ENCODE data around the gene BTF3. TPM values are rescaled to one million over a fixed set of nuclear protein-coding genes. Genes with fewer than 3 reads are reported as not detected.

BTF3 gene
- total and polyA plus RNA-seq, 9 of the 15 experiments (the other 6 are each of a cell fraction or from before 2014, with no cell fraction given) = 534 to 1,637 (median 848) TPM

DNA sequence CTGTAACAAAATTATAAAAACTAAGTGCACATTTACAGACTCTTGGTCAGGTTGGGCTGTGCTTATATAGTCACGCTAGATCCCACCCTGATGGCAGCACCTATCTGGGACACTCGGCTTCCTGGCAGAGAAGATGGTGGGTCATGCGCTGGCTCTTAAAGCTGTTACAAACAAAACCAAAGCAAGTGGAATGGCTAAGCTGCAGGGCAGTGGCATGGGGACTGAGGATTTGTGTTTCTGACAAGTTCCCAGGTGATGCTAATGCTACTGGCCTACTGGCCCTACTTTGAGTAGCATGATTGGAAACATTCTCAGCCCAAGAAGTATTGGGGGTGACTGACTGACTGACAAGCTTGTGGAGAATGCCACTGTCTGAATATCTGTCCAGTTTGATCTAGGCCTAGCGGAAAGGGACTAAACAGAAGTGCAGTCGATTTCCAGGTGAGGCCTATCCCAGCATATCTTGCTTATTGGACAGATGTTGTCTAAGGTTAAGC, 8.3 kb downstream of the BTF3 start (continued):
- TF ChIP-seq, protein P1, sequence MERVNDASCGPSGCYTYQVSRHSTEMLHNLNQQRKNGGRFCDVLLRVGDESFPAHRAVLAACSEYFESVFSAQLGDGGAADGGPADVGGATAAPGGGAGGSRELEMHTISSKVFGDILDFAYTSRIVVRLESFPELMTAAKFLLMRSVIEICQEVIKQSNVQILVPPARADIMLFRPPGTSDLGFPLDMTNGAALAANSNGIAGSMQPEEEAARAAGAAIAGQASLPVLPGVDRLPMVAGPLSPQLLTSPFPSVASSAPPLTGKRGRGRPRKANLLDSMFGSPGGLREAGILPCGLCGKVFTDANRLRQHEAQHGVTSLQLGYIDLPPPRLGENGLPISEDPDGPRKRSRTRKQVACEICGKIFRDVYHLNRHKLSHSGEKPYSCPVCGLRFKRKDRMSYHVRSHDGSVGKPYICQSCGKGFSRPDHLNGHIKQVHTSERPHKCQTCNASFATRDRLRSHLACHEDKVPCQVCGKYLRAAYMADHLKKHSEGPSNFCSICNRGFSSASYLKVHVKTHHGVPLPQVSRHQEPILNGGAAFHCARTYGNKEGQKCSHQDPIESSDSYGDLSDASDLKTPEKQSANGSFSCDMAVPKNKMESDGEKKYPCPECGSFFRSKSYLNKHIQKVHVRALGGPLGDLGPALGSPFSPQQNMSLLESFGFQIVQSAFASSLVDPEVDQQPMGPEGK (CRISPR knock-in tag; IDR thresholded peaks at IDR 0.05; ENCODE audit: borderline replicate concordance) = no peak
- TF ChIP-seq POLR2A (conservative IDR thresholded peaks at IDR 0.05) (peak; percentile 58; the same call in 1 of the 2 replicates), ILF3 (IDR thresholded peaks at IDR 0.05; ENCODE audit: borderline replicate concordance) (0 out of 2 replicates have a peak, but pooled peaks have one; percentile 10), POLR2AphosphoS2 (IDR thresholded peaks at IDR 0.05; ENCODE audit: low read length) (peak; percentile 82), MCM7 (IDR thresholded peaks at IDR 0.05) (no peak), MAZ (CRISPR knock-in tag; conservative IDR thresholded peaks at IDR 0.05 in 1 of 2, IDR thresholded peaks at IDR 0.05 in 1 of 2) (no peak), GABPB1 (CRISPR knock-in tag; IDR thresholded peaks at IDR 0.05) (0 out of 2 replicates have a peak, but pooled peaks have one; percentile 22), POLR2B (IDR thresholded peaks at IDR 0.05; ENCODE audit: low read depth, partially characterized antibody) (peak; percentile 46), SMARCA5 (IDR thresholded peaks at IDR 0.05) (no peak)

DNA sequence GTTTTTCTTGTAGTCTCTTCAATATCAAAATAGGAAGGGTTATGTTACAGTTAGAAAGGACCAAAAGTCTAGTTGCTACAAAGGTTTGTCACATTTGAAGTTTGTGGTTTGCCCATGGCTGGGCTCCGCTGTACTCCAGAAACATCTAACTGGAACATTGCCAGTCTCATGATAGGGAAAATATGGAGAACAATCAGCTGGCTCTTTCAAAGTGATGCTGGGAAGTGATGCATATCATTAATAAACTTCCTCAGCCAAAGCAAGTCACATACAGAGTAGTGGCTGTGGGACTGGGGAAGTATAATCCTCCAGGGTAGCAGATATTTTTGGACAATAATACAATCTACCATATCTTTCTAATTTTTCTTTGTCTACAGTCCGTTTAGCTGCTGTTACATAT, 8.8 kb downstream of the BTF3 start:
- DNase-seq (ENCODE audit: extremely low read depth in 1 of 4, low spot score in 3 of 4) (peak in 1 of 4 experiments; percentile 9), ATAC-seq (peak; percentile 19), FAIRE-seq (no peak)
- no TSS peak for BruUV-seq (replicated peaks)
- H3K9ac ChIP-seq (ENCODE audit: insufficient read depth in 1 of 2, low read depth in 2 of 2, low read length in 2 of 2) = no peak overlapping the region
- no peak overlapping the region for H3K27ac ChIP-seq (ENCODE audit: extremely low read depth, low read depth, low read length)
- no peaks in the 10 kb centered on the region for H3K27me3 ChIP-seq (ENCODE audit: control insufficient read depth in 2 of 2, insufficient read depth in 2 of 2, low read length in 2 of 2)
- H3K4me3 ChIP-seq = no peak overlapping the region
- no peaks in the 10 kb centered on the region for H3K9me3 ChIP-seq (replicated peaks; ENCODE audit: control insufficient read depth, insufficient read depth, low read depth, low read length)
- POLR2A ChIA-PET = interaction anchor here (3.4 kb wide), 1 partner anchor 9 kb away, joined by 29 read pairs; the partner anchor contains the start of gene BTF3
- H4K20me1 ChIP-seq (replicated peaks; ENCODE audit: control insufficient read depth, insufficient read depth, low read length) = no peaks in the 10 kb centered on the region
- 25% methylated on average over 2 of the region's 2 CpGs for WGBS (ENCODE audit: insufficient coverage, low coverage, missing lambda C conversion rate)
- no peaks in the 10 kb centered on the region for H3K9me1 ChIP-seq (ENCODE audit: control insufficient read depth, insufficient read depth, low read length)
- no peak overlapping the region for H2AFZ ChIP-seq (ENCODE audit: low read depth, low read length)
- TF ChIP-seq BHLHE40 (IDR thresholded peaks at IDR 0.05; ENCODE audit: low read length) (no peak), NFE2L1 (tag; IDR thresholded peaks at IDR 0.05; ENCODE audit: borderline replicate concordance, low read depth) (no peak), LEF1 (IDR thresholded peaks at IDR 0.05) (no peak), NFATC3 (IDR thresholded peaks at IDR 0.05) (no peak), RBFOX2 (IDR thresholded peaks at IDR 0.05; ENCODE audit: low read depth, low read length) (0 out of 2 replicates have a peak, but pooled peaks have one; percentile 12), ZNF766 (CRISPR knock-in tag; conservative IDR thresholded peaks at IDR 0.05) (no peak)
- H3K4me1 ChIP-seq (replicated peaks in 1 of 2; ENCODE audit: control insufficient read depth in 2 of 2, insufficient read depth in 2 of 2, low read length in 2 of 2) = peaks cover 0 to 3% of the 10 kb centered on the region in 2 experiments; a peak in 1 of 5 replicates
- intact Hi-C loops (cut with micrococcal nuclease) (no loop called here), in situ Hi-C loops (cut with MboI) (no loop called here)
- peaks cover 46% of the 10 kb centered on the region for H3K36me3 ChIP-seq (ENCODE audit: control insufficient read depth, insufficient read depth, low read length)
- CTCF ChIA-PET (ENCODE audit: low intra/inter-chr PET ratio) = no interaction called here
- H3K4me2 ChIP-seq (ENCODE audit: insufficient read depth, low read length) = no peak overlapping the region
- peaks cover 15% of the 10 kb centered on the region; the same call in 2 of the 3 replicates for H3K79me2 ChIP-seq (ENCODE audit: control insufficient read depth, insufficient read depth, low read length)
